Immature natural killer cell (primary cell): ENCODE data around the gene ING4. TPM values are rescaled to one million over a fixed set of nuclear protein-coding genes. Genes with fewer than 3 reads are reported as not detected.
A peak's percentile ranks its signal among the peaks of the same experiment; 100 is the strongest.

ENCODE experiments used
- DNase-seq, 3 donors: peaks; one replicate each; pipeline ENCODE4 v3.0.0; 2022; ENCODE audit warnings: mixed read lengths in 1 of 3
- H3K27ac Mint-ChIP-seq, 6 donors: one replicate each; pipeline ENCODE4 v1.8.0; 2020; ENCODE audit warnings: mixed read lengths in 6 of 6, mild to moderate bottlenecking in 5 of 6, inconsistent platforms in 4 of 6, moderate library complexity in 3 of 6
- H3K27me3 Mint-ChIP-seq, 3 donors: one replicate each; pipeline ENCODE4 v1.8.0; 2020 to 2021; ENCODE audit warnings: low read depth in 3 of 3, mild to moderate bottlenecking in 3 of 3, mixed read lengths in 3 of 3, moderate library complexity in 3 of 3, inconsistent platforms in 1 of 3
- H3K36me3 Mint-ChIP-seq, 3 donors: one replicate each; pipeline ENCODE4 v1.8.0; 2020; ENCODE audit warnings: mixed read lengths in 3 of 3, inconsistent platforms in 2 of 3, mild to moderate bottlenecking in 2 of 3
- H3K4me1 Mint-ChIP-seq, 2 donors: one replicate each; pipeline ENCODE4 v1.8.0; 2020; ENCODE audit warnings: inconsistent platforms in 2 of 2, mild to moderate bottlenecking in 2 of 2, mixed read lengths in 2 of 2, moderate library complexity in 1 of 2
- H3K4me3 Mint-ChIP-seq, 5 donors: one replicate each; pipeline ENCODE4 v1.8.0; 2020; ENCODE audit warnings: mild to moderate bottlenecking in 5 of 5, mixed read lengths in 5 of 5, inconsistent platforms in 3 of 5, moderate library complexity in 3 of 5
- H3K9me3 Mint-ChIP-seq, 6 donors: one replicate each; pipeline ENCODE4 v1.8.0; 2020; ENCODE audit warnings: mild to moderate bottlenecking in 6 of 6, mixed read lengths in 6 of 6, inconsistent platforms in 4 of 6, moderate library complexity in 3 of 6
- polyA plus RNA-seq, 3 donors: library from polyadenylated mRNA; unstranded; fragments of 300-500 nt; fragmentation: Illumina TruSeq; gene quantifications; one replicate each; pipeline ENCODE4 v1.2.3, GENCODE V29; 2021

Gene ING4
- polyA plus RNA-seq, 3 donors from 2014 or later = 60.7 to 156 (median 93.9) TPM

DNA sequence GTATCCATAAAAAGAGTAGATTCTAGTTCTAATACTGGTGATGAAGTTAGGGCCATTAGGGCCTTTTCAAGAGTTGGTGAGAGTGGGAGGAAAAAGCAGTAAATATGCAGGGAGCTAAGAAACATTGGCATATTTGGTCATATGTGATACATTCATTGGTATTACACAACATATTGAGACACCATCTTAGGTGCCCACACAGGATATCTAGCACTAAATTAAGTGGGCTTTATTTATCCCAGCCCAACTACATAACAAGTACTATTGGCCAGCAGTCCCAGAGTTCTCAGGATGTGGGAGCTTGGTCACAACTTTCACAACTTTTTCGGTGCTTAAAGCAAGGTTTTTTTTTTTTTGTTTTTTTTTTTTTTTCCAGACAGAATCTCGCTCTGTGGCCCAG lies 2.0 kb upstream of the ING4 start:
- Mint-ChIP-seq H3K4me1 (peaks cover 21 to 38% of the 10 kb centered on the region in 2 donors), H3K36me3 (peaks cover 9 to 20% (median 18%) of the 10 kb centered on the region in 3 donors), H3K4me3 (no peak overlapping the region), H3K9me3 (no peaks in the 10 kb centered on the region), H3K27me3 (peaks cover 3 to 10% (median 5%) of the 10 kb centered on the region in 3 donors), H3K27ac (peak overlapping the region in 5 of 6 donors; percentile 44 to 96 (median 89))
- no peak for DNase-seq

DNA sequence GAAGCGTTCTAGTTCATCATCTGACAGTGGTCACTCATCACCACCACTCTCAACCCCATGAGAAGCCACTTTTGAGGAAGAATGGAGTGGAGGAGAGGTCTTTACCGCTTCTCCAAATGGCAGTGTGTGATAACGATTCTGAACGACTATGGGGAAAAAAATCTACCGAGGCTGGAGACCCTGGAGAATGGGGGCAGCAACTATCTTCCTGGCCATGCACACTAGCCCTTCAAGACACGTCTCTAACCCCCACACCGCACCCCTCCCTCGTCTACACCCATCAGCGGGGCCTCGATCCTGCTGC lies 365 bp downstream of the ING4 start:
- H3K4me3 Mint-ChIP-seq = peak overlapping the region; percentile 93 to 100 (median 94)
- H3K9me3 Mint-ChIP-seq = no peaks in the 10 kb centered on the region
- peaks cover 3 to 7% (median 5%) of the 10 kb centered on the region in 3 donors for H3K27me3 Mint-ChIP-seq
- peak overlapping the region; percentile 91 to 100 (median 96) for H3K27ac Mint-ChIP-seq
- no peak for DNase-seq
- peaks cover 25 to 53% of the 10 kb centered on the region in 2 donors for H3K4me1 Mint-ChIP-seq
- H3K36me3 Mint-ChIP-seq = peaks cover 6 to 10% (median 7%) of the 10 kb centered on the region in 3 donors

GRCh38 chr12:6653987-6654386 lies 8.9 kb downstream of the ING4 start:
- Mint-ChIP-seq H3K9me3 (no peaks in the 10 kb centered on the region), H3K4me3 (no peak overlapping the region), H3K27me3 (no peaks in the 10 kb centered on the region), H3K36me3 (peaks cover 15 to 40% (median 26%) of the 10 kb centered on the region in 3 donors), H3K4me1 (peaks cover 3 to 12% of the 10 kb centered on the region in 2 donors), H3K27ac (peak overlapping the region in 1 of 6 donors; percentile 29)
- DNase-seq = no peak

DNA sequence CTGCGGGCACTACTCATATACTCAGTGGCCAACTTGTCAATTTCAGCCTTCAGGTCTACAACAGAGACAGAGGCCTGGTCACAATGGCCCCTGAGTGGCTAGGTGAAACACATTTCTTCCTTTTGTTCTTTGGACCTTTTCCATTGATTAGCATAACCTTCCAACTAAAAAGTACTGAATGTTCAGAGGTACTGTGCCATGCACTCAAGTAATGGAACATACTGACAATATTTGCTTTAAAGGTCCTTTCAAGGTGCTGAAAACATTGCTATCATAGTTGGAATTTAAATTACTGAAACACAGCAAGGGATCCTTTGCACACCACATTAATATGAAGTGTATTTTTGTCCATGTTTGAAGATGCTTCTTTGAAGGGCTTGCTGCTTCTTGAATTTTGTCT lies 9.6 kb downstream of the ING4 start:
- Mint-ChIP-seq H3K4me1 (peaks cover 0 to 5% of the 10 kb centered on the region in 2 donors), H3K27ac (no peak overlapping the region)

GRCh38 chr12:6652391-6652790 lies 10.5 kb downstream of the ING4 start:
- Mint-ChIP-seq H3K4me3 (no peak overlapping the region), H3K27ac (peak overlapping the region in 3 of 6 donors; percentile 15 to 69 (median 60)), H3K36me3 (peaks cover 14 to 41% (median 25%) of the 10 kb centered on the region in 3 donors)

More for the DNA sequence above, 9.6 kb downstream of the ING4 start:
- Mint-ChIP-seq H3K36me3 (peaks cover 10 to 36% (median 21%) of the 10 kb centered on the region in 3 donors), H3K4me3 (no peak overlapping the region), H3K27me3 (no peaks in the 10 kb centered on the region), H3K9me3 (no peaks in the 10 kb centered on the region)
- DNase-seq = no peak

DNA sequence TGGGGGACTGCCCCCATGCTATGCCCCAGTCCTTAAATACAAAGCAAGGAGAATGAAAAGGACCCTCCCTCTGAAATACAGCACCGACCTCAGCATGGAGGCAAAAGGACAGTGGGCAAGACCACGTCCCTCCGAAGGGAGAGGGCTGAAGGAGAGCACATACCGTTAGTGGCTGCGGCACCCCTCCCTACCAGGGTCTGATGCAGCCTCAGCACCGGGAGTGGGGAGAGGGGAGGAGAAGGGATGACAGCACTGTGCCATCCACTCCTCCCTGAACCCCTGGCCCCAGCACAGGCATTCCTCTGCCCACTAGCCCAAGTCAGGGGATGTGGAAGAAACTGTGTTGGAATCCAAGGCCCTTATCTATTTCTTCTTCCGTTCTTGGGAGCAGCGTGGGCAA lies 12.1 kb downstream of the ING4 start:
- Mint-ChIP-seq H3K27me3 (peaks cover 0 to 7% (median 0%) of the 10 kb centered on the region in 3 donors), H3K27ac (peak overlapping the region in 1 of 6 donors; percentile 40), H3K4me3 (no peak overlapping the region), H3K4me1 (peaks cover 10% of the 10 kb centered on the region in 2 donors), H3K9me3 (no peaks in the 10 kb centered on the region), H3K36me3 (peaks cover 14 to 43% (median 23%) of the 10 kb centered on the region in 3 donors)
- DNase-seq = no peak

More at GRCh38 chr12:6652391-6652790, 10.5 kb downstream of the ING4 start:
- Mint-ChIP-seq H3K27me3 (no peaks in the 10 kb centered on the region), H3K4me1 (no peaks in the 10 kb centered on the region), H3K9me3 (no peaks in the 10 kb centered on the region)
- DNase-seq = no peak

- H3K36me3 Mint-ChIP-seq = peaks cover 24 to 34% (median 26%) of the 10 kb centered on the region in 3 donors
- peaks cover 0 to 3% (median 0%) of the 10 kb centered on the region in 6 donors for H3K9me3 Mint-ChIP-seq
- H3K27ac Mint-ChIP-seq = peak within 1 kb of the TSS in 5 of 6 donors; percentile 56 to 71 (median 58)
- peak; percentile 30 to 41 (median 36) for DNase-seq
- H3K4me3 Mint-ChIP-seq = peak within 1 kb of the TSS; percentile 48 to 76 (median 68)
- peaks cover 0 to 15% (median 4%) of the 10 kb centered on the region in 3 donors for H3K27me3 Mint-ChIP-seq
- peaks cover 10% of the 10 kb centered on the region in 2 donors for H3K4me1 Mint-ChIP-seq
Measured at GRCh38 chr12:6647083-6647604, 15.8 kb downstream of the ING4 start, which contains the start of gene ACRBP. Gene ACRBP, minus strand, starts transcription at chr12:6647432. Its CDS starts 66 bp downstream, at chr12:6647366.

- DNase-seq = no peak
- peak overlapping the region; percentile 48 to 76 (median 68) for H3K4me3 Mint-ChIP-seq
- H3K4me1 Mint-ChIP-seq = peaks cover 10% of the 10 kb centered on the region in 2 donors
- peak overlapping the region in 4 of 6 donors; percentile 56 to 71 (median 58) for H3K27ac Mint-ChIP-seq
- peaks cover 0 to 3% (median 0%) of the 10 kb centered on the region in 6 donors for H3K9me3 Mint-ChIP-seq
- peaks cover 21 to 32% (median 27%) of the 10 kb centered on the region in 3 donors for H3K36me3 Mint-ChIP-seq
- peaks cover 0 to 17% (median 4%) of the 10 kb centered on the region in 3 donors for H3K27me3 Mint-ChIP-seq
Measured at GRCh38 chr12:6646276-6647082, 16.4 kb downstream of the ING4 start.

GRCh38 chr12:6644903-6645302 lies 18.0 kb downstream of the ING4 start:
- Mint-ChIP-seq H3K27me3 (peaks cover 0 to 17% (median 4%) of the 10 kb centered on the region in 3 donors), H3K36me3 (peaks cover 15 to 24% (median 23%) of the 10 kb centered on the region in 3 donors), H3K4me1 (peaks cover 10% of the 10 kb centered on the region in 2 donors), H3K4me3 (no peak overlapping the region), H3K27ac (no peak overlapping the region), H3K9me3 (peaks cover 0 to 3% (median 0%) of the 10 kb centered on the region in 6 donors)
- DNase-seq = peak in 1 of 3 donors; percentile 24

DNA sequence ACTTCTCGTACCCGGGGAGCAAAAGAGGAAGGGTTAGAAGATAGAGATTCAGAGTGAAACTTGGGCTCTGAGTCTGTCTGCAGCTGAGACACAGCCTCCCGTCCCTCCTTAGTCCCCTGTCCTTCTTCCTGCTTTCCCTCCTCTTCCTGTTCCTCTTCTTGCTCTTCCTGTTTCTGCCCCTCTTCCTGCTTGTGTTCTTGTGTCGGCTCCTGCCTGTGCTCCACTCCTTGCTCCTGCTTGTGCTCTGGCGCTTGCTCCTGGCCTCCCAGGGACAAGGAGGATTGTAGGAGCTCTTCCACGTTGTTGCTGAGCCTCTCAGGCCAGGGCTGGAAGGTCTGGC lies 18.7 kb downstream of the ING4 start:
- Mint-ChIP-seq H3K27ac (peak overlapping the region in 3 of 6 donors; percentile 13 to 50 (median 23)), H3K27me3 (peaks cover 0 to 17% (median 4%) of the 10 kb centered on the region in 3 donors), H3K4me3 (no peak overlapping the region), H3K4me1 (peaks cover 10% of the 10 kb centered on the region in 2 donors), H3K36me3 (peaks cover 15 to 24% (median 23%) of the 10 kb centered on the region in 3 donors), H3K9me3 (peaks cover 0 to 3% (median 0%) of the 10 kb centered on the region in 6 donors)
- no peak for DNase-seq

- DNase-seq = no peak
- peaks cover 15 to 24% (median 23%) of the 10 kb centered on the region in 3 donors for H3K36me3 Mint-ChIP-seq
- peaks cover 0 to 3% (median 0%) of the 10 kb centered on the region in 6 donors for H3K9me3 Mint-ChIP-seq
- peak overlapping the region in 3 of 6 donors; percentile 13 to 50 (median 23) for H3K27ac Mint-ChIP-seq
- H3K27me3 Mint-ChIP-seq = peaks cover 0 to 17% (median 4%) of the 10 kb centered on the region in 3 donors
- H3K4me1 Mint-ChIP-seq = peaks cover 10% of the 10 kb centered on the region in 2 donors
- no peak overlapping the region for H3K4me3 Mint-ChIP-seq
Measured at GRCh38 chr12:6643569-6644256, 19.2 kb downstream of the ING4 start.

- DNase-seq = no peak
- H3K4me1 Mint-ChIP-seq = peaks cover 8 to 10% of the 10 kb centered on the region in 2 donors
- no peak overlapping the region for H3K4me3 Mint-ChIP-seq
- H3K27me3 Mint-ChIP-seq = peaks cover 0 to 11% (median 4%) of the 10 kb centered on the region in 3 donors
- peaks cover 11 to 20% (median 13%) of the 10 kb centered on the region in 3 donors for H3K36me3 Mint-ChIP-seq
- H3K9me3 Mint-ChIP-seq = peaks cover 0 to 3% (median 0%) of the 10 kb centered on the region in 6 donors
- peak overlapping the region in 2 of 6 donors; percentile 8 to 24 for H3K27ac Mint-ChIP-seq
Measured at GRCh38 chr12:6641131-6641530, 21.8 kb downstream of the ING4 start.

- DNase-seq = no peak
- peaks cover 11 to 20% (median 13%) of the 10 kb centered on the region in 3 donors for H3K36me3 Mint-ChIP-seq
- H3K9me3 Mint-ChIP-seq = peaks cover 0 to 3% (median 0%) of the 10 kb centered on the region in 6 donors
- peaks cover 0 to 11% (median 4%) of the 10 kb centered on the region in 3 donors for H3K27me3 Mint-ChIP-seq
- peak overlapping the region in 2 of 6 donors; percentile 56 to 76 for H3K27ac Mint-ChIP-seq
- H3K4me3 Mint-ChIP-seq = no peak overlapping the region
- peaks cover 13 to 16% of the 10 kb centered on the region in 2 donors for H3K4me1 Mint-ChIP-seq
Measured at GRCh38 chr12:6640497-6640896, 22.4 kb downstream of the ING4 start.
